Body of pancreas (tissue), 4 donors: ENCODE measurements around the gene KAT6B. TPM values are rescaled to one million over a fixed set of nuclear protein-coding genes. Genes with fewer than 3 reads are reported as not detected.

Experiments used
- ATAC-seq: fragments of 150-250 bp; one replicate; pipeline ENCODE4 v1.9.1; 2016
- DNase-seq, 4 donors: peaks; one replicate each; pipeline ENCODE4 v3.0.0-alpha.2; 2019
- H3K27ac ChIP-seq, 4 donors: fragments of 200-600 bp; sonication (generic); 1 replicate in 3 of 4; 2 replicates in 1 of 4; pipeline versions ENCODE4 v1.5.1 to v1.6.1; 2016 to 2019; ENCODE audit warnings: mild to moderate bottlenecking in 1 of 4, mixed read lengths in 1 of 4, moderate library complexity in 1 of 4
- H3K27me3 ChIP-seq, 2 donors: fragments of 200-600 bp; sonication (generic); one replicate each; pipeline ENCODE4 v1.6.0; 2016; ENCODE audit warnings: mild to moderate bottlenecking in 1 of 2
- H3K36me3 ChIP-seq, 2 donors: fragments of 200-600 bp; sonication (generic); replicated peaks in 1 of 2; 2 replicates each; pipeline ENCODE4 v1.5.1; 2016; ENCODE audit warnings: low read depth in 2 of 2; ENCODE audit not compliant: insufficient read depth in 1 of 2
- H3K4me1 ChIP-seq: fragments of 200-600 bp; sonication (generic); one replicate; pipeline ENCODE4 v1.6.0; 2016
- H3K4me3 ChIP-seq, 2 donors: fragments of 200-600 bp; sonication (generic); 1 replicate in 1 of 2; 2 replicates in 1 of 2; pipeline ENCODE4 v1.5.1; 2016 to 2019
- H3K9me3 ChIP-seq, 3 donors: fragments of 200-600 bp; sonication (generic); 1 replicate in 2 of 3; 2 replicates in 1 of 3; pipeline ENCODE4 v1.5.1; 2016
- POLR2A ChIP-seq, 3 donors: fragments of 450-650 bp; IDR thresholded peaks; one replicate each; pipeline ENCODE4 v1.6.1; 2016; ENCODE audit warnings: antibody characterized with exemption in 3 of 3, mild to moderate bottlenecking in 2 of 3
- WGBS, 2 donors: methylation state at CpG; one replicate each; pipeline ENCODE4 v1.1.5; 2017; 5-methylcytosine and 5-hydroxymethylcytosine counted together
- intact Hi-C: fragments of 100-400 bp; cut with DNase I; formaldehyde crosslinking; loops from one replicate; pipeline ENCODE4 v1.15.1; 2023
- total RNA-seq, 2 donors: library from RNA; depleted of rRNA; stranded (reverse); fragments of >200 nt; gene quantifications; one replicate each; pipeline ENCODE4 v1.1.0, GENCODE V29; 2016
- TF ChIP-seq, protein P1 (sequence below), 7 experiments: fragments of 450-650 bp in 4 of 7; fragments of 200-600 bp in 3 of 7; sonication (generic) in 3 of 7; IDR thresholded peaks; one replicate each; pipeline ENCODE4 v1.5.1; 2016 to 2019; ENCODE audit warnings: antibody characterized with exemption in 7 of 7

KAT6B gene
- total RNA-seq, 2 donors from 2014 or later, result 39.9 to 45.9 TPM

GRCh38 chr10:74958316-74958715 is 131.9 kb downstream of the KAT6B start:
- DNase-seq (no peak), ATAC-seq (no peak)
- TF ChIP-seq, protein P1, sequence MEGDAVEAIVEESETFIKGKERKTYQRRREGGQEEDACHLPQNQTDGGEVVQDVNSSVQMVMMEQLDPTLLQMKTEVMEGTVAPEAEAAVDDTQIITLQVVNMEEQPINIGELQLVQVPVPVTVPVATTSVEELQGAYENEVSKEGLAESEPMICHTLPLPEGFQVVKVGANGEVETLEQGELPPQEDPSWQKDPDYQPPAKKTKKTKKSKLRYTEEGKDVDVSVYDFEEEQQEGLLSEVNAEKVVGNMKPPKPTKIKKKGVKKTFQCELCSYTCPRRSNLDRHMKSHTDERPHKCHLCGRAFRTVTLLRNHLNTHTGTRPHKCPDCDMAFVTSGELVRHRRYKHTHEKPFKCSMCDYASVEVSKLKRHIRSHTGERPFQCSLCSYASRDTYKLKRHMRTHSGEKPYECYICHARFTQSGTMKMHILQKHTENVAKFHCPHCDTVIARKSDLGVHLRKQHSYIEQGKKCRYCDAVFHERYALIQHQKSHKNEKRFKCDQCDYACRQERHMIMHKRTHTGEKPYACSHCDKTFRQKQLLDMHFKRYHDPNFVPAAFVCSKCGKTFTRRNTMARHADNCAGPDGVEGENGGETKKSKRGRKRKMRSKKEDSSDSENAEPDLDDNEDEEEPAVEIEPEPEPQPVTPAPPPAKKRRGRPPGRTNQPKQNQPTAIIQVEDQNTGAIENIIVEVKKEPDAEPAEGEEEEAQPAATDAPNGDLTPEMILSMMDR (IDR thresholded peaks at IDR 0.05), result no peak
- no peak for TF ChIP-seq POLR2A (IDR thresholded peaks at IDR 0.05)
- Histone ChIP-seq H3K9me3 (no peaks in the 10 kb centered on the region), H3K4me1 (peaks cover 34% of the 10 kb centered on the region), H3K36me3 (no peaks in the 10 kb centered on the region), H3K27ac (no peak overlapping the region), H3K27me3 (no peaks in the 10 kb centered on the region), H3K4me3 (no peak overlapping the region)
- 96% methylated on average over 3 of the region's 3 CpGs for WGBS, 2 donors
- intact Hi-C loops, result no loop called here

GRCh38 chr10:74960670-74961069 is 134.3 kb downstream of the KAT6B start:
- WGBS, 2 donors, result 35 to 36% methylated on average over 2 of the region's 2 CpGs
- ATAC-seq, result no peak
- H3K27ac ChIP-seq, result no peak overlapping the region
- no peak overlapping the region for H3K4me3 ChIP-seq
- H3K9me3 ChIP-seq, result no peaks in the 10 kb centered on the region
- H3K27me3 ChIP-seq, result no peaks in the 10 kb centered on the region
- no peak for DNase-seq
- H3K4me1 ChIP-seq, result peaks cover 34% of the 10 kb centered on the region
- TF ChIP-seq, protein P1 (IDR thresholded peaks at IDR 0.05), result no peak
- TF ChIP-seq POLR2A (IDR thresholded peaks at IDR 0.05), result no peak
- no peaks in the 10 kb centered on the region for H3K36me3 ChIP-seq
- intact Hi-C loops, result no loop called here

DNA sequence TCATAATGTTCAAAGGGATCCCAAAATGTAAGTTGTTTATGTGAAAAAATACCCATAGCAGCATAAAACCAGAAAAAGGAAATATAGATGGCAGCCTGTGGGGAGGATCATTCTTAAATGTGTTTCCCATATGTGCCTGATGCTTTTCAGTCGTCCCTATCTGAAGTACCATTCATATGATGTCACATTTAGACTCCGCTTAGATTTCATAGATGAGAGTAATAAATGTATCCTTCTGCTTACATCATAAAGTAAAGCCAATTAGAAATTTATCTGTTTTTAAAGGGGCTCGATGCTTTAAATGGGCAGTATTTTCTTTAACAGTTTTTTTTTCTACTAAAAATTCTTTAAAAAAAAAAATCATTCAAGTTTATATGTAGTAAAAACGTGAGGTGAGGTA is 136.1 kb downstream of the KAT6B start:
- DNase-seq (no peak), ATAC-seq (no peak)
- Histone ChIP-seq H3K4me3 (no peak overlapping the region), H3K27me3 (no peaks in the 10 kb centered on the region), H3K4me1 (peaks cover 26% of the 10 kb centered on the region), H3K36me3 (no peaks in the 10 kb centered on the region), H3K9me3 (no peaks in the 10 kb centered on the region), H3K27ac (no peak overlapping the region)
- intact Hi-C loops, result no loop called here
- WGBS, 2 donors, result 79 to 83% methylated on average over 4 of the region's 4 CpGs
- TF ChIP-seq POLR2A (IDR thresholded peaks at IDR 0.05), result no peak
- TF ChIP-seq, protein P1 (IDR thresholded peaks at IDR 0.05), result no peak

DNA sequence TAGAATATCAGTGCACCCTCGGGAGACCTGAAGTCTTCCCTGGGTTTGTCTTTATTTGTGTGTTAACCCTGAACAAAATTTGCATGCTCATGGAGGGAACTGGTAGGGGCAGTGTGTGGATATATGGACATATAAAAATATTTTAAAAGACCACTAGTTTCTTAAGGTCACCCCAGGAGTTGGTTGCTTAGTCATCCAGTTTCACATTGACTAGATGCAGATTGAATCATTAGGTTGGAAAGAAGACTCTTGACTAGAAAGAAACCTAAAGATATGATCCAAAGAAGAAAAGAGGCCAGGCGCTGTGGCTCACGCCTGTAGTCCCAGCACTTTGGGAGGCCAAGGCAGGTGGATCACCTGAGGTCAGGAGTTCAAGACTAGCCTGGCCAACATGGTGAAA is 137.1 kb downstream of the KAT6B start:
- 91 to 92% methylated on average over 3 of the region's 3 CpGs for WGBS, 2 donors
- Histone ChIP-seq H3K36me3 (no peaks in the 10 kb centered on the region), H3K9me3 (no peaks in the 10 kb centered on the region), H3K4me1 (peaks cover 26% of the 10 kb centered on the region), H3K27ac (no peak overlapping the region), H3K27me3 (no peaks in the 10 kb centered on the region), H3K4me3 (no peak overlapping the region)
- intact Hi-C loops, result no loop called here
- TF ChIP-seq, protein P1 (IDR thresholded peaks at IDR 0.05), result no peak
- no peak for DNase-seq
- no peak for ATAC-seq

- Histone ChIP-seq H3K27ac (peak overlapping the region in 3 of 4 donors; percentile 54 to 72 (median 72)), H3K36me3 (no peaks in the 10 kb centered on the region), H3K4me1 (peaks cover 21% of the 10 kb centered on the region), H3K27me3 (no peaks in the 10 kb centered on the region), H3K4me3 (no peak overlapping the region), H3K9me3 (no peaks in the 10 kb centered on the region)
- TF ChIP-seq POLR2A (IDR thresholded peaks at IDR 0.05), result no peak
- TF ChIP-seq, protein P1 (IDR thresholded peaks at IDR 0.05), result peak in 3 of 7 experiments; percentile 8 to 14 (median 8)
- intact Hi-C loops, result no loop called here
- WGBS, 2 donors, result 31 to 35% methylated on average over 5 of the region's 5 CpGs
- DNase-seq, result no peak
- ATAC-seq, result peak; percentile 75
These were observed 141.7 kb downstream of the KAT6B start for GRCh38 chr10:74967911-74968666.
